IPS DF 6.9 (cell line): Measurements from ENCODE around the gene RAPGEF6.
"Not testable (repeated sequence)": the region's sequence is repeated elsewhere in the genome, so short reads cannot be mapped to it uniquely, and the experiment has no call there.

Source experiments
- DNase-seq: peaks from one replicate; pipeline ENCODE4 v3.0.0-alpha.2; 2013; ENCODE audit warnings: low read depth, low spot score
- H3K27ac ChIP-seq: one replicate; pipeline ENCODE4 v1.5.1; 2013; ENCODE audit warnings: low read length, control low read depth
- H3K27me3 ChIP-seq: 2 replicates; pipeline ENCODE4 v1.6.1; 2013; ENCODE audit warnings: mild to moderate bottlenecking, low read length; ENCODE audit not compliant: control insufficient read depth, insufficient read depth
- H3K36me3 ChIP-seq: 2 replicates; pipeline ENCODE4 v1.6.1; 2013; ENCODE audit warnings: low read length; ENCODE audit not compliant: control insufficient read depth, insufficient read depth
- H3K4me1 ChIP-seq: 2 replicates; pipeline ENCODE4 v1.6.1; 2013; ENCODE audit warnings: low read length; ENCODE audit not compliant: control insufficient read depth, insufficient read depth
- H3K4me3 ChIP-seq: 2 replicates; pipeline ENCODE4 v1.5.1; 2013; ENCODE audit warnings: mild to moderate bottlenecking, low read length
- H3K9me3 ChIP-seq: 2 replicates; pipeline ENCODE4 v1.6.1; 2013; ENCODE audit warnings: low read length, inconsistent platforms; ENCODE audit not compliant: control insufficient read depth, insufficient read depth
- WGBS: extraction: QIAGEN DNeasy Blood & Tissue Kit; methylation state at CpG from one replicate; pipeline ENCODE4 v1.1.7; 2013; ENCODE audit warnings: mixed read lengths, missing lambda C conversion rate; ENCODE audit not compliant: insufficient read length, insufficient coverage; 5-methylcytosine and 5-hydroxymethylcytosine counted together

RAPGEF6 gene

DNA sequence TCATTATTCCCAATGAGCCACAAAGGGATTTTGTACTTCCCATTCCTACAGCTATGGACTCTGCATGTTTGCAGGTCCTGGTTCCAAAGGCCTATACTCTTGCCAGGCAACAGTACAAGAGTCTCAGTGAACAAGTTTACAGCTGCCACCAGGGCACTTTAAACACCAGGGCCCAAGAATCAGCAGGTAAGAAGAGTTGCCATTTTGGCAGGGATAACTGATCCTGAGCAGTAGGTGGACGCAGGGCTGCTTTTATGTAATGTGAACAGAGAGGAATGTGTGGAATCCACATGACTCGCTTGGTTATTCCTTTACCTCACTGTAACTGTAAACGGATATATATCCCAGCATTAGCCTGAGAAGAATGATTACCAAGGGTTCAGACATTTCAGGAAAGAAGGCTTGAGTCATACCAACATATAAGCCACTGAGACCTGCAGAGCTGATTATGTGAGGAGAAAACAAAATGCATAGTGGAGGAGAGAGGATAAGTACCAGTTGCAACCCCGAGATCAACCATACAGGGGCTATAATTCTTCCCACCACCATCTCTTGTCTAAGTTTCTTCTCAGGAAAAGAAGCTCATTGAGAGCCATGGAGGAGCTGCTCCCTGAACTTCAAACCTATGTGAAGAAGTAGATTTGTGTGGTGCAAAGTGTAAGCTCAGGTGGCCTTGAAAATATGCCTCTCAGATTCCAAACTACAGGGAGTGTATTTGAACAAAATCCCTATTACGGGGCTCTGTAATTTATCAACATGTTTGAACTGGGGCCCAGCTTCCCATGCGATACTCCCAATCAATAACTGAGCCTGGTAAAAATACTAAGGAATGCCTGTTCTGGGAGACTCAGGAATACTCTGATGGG lies 24.6 kb downstream of the RAPGEF6 start:
- no peaks in the 10 kb centered on the region for H3K27me3 ChIP-seq
- WGBS, result no CpG with 5 or more reads among the region's 6 CpGs
- no peak overlapping the region for H3K27ac ChIP-seq
- H3K9me3 ChIP-seq, result no peaks in the 10 kb centered on the region
- no peak for DNase-seq
- peaks cover 3% of the 10 kb centered on the region; the same call in 1 of the 2 replicates for H3K4me1 ChIP-seq
- no peak overlapping the region for H3K4me3 ChIP-seq
- H3K36me3 ChIP-seq, result no peaks in the 10 kb centered on the region

DNA sequence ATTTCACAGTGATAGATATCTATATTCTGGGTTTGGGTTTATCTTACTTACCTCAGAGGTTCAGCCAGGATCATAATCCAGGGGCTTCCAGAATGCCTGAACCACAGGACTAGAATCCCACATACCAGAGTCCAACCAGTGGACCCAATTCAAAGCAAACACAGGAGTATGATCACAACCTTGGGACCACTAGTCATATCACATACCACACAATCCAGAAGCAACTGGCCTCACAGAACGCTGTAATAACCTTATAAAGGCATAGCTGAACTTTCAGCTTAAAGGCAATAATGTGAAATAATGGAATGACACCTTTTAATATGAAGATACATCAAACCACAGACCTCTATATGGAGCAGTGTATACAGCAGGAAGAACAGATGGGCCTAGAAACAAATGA lies 25.3 kb downstream of the RAPGEF6 start:
- Histone ChIP-seq H3K27me3 (no peaks in the 10 kb centered on the region), H3K36me3 (no peaks in the 10 kb centered on the region), H3K4me3 (no peak overlapping the region), H3K27ac (no peak overlapping the region), H3K4me1 (peaks cover 2% of the 10 kb centered on the region; the same call in 1 of the 2 replicates), H3K9me3 (no peaks in the 10 kb centered on the region)
- no peak for DNase-seq
- WGBS, result no CpG with 5 or more reads among the region's 1 CpG

DNA sequence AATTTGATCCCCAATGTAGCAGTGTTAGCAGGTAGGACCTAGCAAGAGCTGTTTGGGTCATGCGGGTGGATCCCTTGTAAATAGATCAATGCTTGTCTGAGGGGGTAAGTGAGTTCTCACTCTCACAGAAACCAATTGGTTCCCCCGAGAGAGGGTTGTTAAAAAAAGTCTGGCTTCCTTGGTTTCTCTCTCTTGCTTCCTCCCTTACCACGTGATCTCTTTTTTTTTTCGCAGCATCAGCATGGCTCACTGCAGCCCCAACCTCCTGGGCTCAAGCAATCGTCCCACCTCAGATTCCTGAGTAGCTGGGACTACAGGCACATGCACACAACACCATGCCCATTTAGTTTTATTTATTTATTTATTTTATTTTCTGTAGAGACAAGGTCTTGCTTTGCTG lies 26.4 kb downstream of the RAPGEF6 start:
- no peaks in the 10 kb centered on the region for H3K36me3 ChIP-seq
- H3K27me3 ChIP-seq, result no peaks in the 10 kb centered on the region
- DNase-seq, result no peak
- no peak overlapping the region for H3K4me3 ChIP-seq
- H3K27ac ChIP-seq, result no peak overlapping the region
- no CpG with 5 or more reads among the region's 5 CpGs for WGBS
- no peaks in the 10 kb centered on the region for H3K9me3 ChIP-seq
- H3K4me1 ChIP-seq, result peaks cover 2% of the 10 kb centered on the region; the same call in 1 of the 2 replicates

DNA sequence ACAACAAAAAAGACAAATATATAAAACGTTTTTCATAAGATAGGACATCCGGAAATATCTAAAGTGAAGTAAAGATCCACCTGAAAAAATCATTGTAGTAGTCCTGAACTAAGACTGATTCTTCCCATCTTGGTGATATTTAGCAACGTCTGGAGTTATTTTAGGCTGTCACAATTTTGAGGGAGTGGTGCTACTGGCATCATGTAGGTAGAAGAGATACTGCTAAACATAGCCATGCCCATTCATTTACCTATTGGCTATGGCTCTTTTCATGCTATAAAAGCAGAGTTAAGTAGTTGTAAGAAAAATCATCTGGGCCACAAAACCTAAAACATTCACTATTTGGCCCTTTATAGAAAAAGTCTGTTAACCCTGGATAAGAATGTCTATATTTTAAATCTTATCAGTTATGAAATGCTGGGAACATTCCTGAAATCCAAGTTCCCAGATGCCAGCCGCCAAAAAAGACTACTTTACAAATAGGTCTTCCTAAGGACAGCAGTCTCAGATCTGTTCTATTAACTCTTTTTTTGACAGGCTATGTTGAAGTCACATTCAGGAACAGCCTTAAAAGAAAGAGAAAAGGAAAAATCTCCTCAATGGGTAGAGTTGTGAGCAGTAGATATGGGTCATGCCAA lies 27.0 kb downstream of the RAPGEF6 start:
- Histone ChIP-seq H3K4me1 (peaks cover 2% of the 10 kb centered on the region; the same call in 1 of the 2 replicates), H3K27me3 (no peaks in the 10 kb centered on the region), H3K9me3 (no peaks in the 10 kb centered on the region), H3K27ac (no peak overlapping the region), H3K4me3 (no peak overlapping the region), H3K36me3 (no peaks in the 10 kb centered on the region)
- DNase-seq, result no peak
- 100% methylated on average over 1 of the region's 4 CpGs for WGBS

DNA sequence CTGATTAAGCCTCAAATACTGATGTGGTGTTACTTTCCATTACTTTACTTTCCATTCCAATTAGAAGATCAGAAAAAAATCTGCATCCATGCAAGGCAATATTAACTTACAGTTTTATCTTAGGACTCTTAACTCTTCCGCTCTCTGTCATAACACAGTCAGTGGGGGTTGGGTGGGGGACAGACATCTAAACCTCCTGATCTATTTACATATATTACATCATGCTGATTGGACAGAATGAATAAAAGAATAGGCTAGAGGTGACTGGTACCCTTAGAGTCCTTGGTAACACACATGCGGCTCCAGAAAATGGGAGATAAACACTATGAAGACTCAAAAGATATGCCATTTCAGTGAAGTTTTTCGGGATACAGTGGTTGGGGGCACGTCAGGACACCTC lies 27.6 kb downstream of the RAPGEF6 start:
- DNase-seq, result no peak
- Histone ChIP-seq H3K27me3 (no peaks in the 10 kb centered on the region), H3K9me3 (no peaks in the 10 kb centered on the region), H3K4me3 (no peak overlapping the region), H3K36me3 (no peaks in the 10 kb centered on the region), H3K4me1 (peaks cover 2% of the 10 kb centered on the region; the same call in 1 of the 2 replicates), H3K27ac (no peak overlapping the region)
- no CpG with 5 or more reads among the region's 4 CpGs for WGBS

DNA sequence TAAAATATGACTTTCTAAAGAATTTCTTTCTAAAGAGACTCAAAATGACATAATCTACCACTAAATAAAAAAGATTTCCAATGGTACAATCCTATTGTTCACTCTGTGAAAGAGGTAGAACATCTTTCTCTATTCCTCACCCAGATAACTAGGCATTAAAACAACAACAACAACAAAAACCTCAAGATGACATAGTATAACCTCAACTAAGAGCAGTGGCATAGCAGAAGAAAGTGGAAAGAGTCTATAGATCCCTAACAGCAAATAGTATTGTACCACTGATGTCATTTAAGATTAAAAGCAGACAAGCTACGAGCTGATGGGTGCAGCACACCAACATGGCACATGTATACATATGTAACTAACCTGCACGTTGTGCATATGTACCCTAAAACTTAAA lies 29.9 kb downstream of the RAPGEF6 start:
- no CpG with 5 or more reads among the region's 2 CpGs for WGBS
- Histone ChIP-seq H3K9me3 (no peaks in the 10 kb centered on the region), H3K4me1 (0 out of 2 replicates have a peak, but pooled peaks cover 2% of the 10 kb centered on the region), H3K27me3 (no peaks in the 10 kb centered on the region), H3K4me3 (no peak overlapping the region), H3K36me3 (no peaks in the 10 kb centered on the region), H3K27ac (no peak overlapping the region)
- no peak for DNase-seq

DNA sequence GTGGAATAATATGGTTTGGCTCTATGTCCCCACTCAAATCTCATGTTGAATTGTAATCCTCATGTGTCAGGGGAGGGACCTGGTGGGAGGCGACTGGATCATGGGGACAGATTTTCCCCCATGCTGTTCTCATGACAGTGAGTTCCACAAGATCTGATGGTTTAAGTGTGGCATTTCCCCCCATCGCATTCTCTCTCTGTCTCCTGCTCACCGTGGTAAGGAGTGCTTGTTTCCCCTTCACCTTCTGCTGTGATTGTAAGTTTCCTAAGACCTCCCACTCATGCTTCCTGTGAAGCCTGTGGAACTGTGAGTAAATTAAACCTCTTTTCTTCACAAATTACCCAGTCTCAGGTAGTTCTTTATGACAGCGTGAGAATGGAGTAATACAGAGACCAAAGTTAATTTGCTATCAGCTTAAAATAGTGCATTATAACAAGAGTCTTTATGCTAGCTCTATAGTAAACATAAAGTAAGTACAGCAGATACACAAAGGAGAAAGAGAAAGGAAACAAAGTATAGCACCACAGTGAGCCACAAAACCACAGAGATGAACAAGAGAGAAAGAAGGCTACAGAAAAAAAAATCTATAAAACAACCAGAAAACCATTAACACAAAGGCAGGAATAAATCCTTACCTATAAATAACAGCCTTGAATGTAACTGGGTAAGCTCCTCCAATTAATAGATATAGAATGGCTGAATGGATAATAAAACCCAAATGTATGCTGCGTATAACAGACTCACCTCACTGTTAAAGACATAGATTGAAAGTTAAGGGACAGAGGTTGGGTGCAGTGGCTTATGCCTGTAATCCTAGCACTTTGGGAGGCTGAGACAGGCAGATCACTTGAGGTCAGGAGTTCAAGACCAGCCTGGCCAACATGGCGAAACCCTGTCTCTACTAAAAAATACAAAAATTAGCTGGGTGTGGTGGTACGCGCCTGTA lies 39.7 kb downstream of the RAPGEF6 start:
- no peak for DNase-seq
- H3K4me1 ChIP-seq, result no peaks in the 10 kb centered on the region
- H3K4me3 ChIP-seq, result no peak overlapping the region
- WGBS, result no CpG with 5 or more reads among the region's 8 CpGs
- no peak overlapping the region for H3K27ac ChIP-seq
- H3K27me3 ChIP-seq, result no peaks in the 10 kb centered on the region
- H3K9me3 ChIP-seq, result no peaks in the 10 kb centered on the region
- H3K36me3 ChIP-seq, result no peaks in the 10 kb centered on the region

DNA sequence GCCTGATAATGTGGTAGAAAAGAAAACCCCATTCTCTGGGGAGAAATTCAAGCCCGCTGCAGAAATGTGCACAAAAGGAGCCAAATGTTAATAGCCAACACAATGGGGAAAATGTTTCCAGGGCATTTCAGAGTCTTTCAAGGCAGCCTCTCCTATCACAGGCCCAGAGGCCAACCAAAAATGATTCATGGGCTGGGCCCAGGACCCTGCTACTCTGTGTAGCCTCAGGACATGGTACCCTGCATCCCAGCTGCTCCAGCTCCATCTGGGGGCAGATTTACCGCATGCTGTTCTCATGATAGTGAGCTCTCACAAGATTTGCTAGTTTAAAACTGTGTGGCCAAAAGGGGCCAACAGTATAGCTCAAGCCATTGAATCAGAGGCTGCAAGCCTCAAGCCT lies 41.1 kb downstream of the RAPGEF6 start:
- Histone ChIP-seq H3K9me3 (no peaks in the 10 kb centered on the region), H3K27ac (no peak overlapping the region), H3K36me3 (no peaks in the 10 kb centered on the region), H3K4me3 (no peak overlapping the region), H3K4me1 (peaks cover 1% of the 10 kb centered on the region; the same call in 1 of the 2 replicates), H3K27me3 (no peaks in the 10 kb centered on the region)
- no peak for DNase-seq
- WGBS, result no CpG with 5 or more reads among the region's 2 CpGs

DNA sequence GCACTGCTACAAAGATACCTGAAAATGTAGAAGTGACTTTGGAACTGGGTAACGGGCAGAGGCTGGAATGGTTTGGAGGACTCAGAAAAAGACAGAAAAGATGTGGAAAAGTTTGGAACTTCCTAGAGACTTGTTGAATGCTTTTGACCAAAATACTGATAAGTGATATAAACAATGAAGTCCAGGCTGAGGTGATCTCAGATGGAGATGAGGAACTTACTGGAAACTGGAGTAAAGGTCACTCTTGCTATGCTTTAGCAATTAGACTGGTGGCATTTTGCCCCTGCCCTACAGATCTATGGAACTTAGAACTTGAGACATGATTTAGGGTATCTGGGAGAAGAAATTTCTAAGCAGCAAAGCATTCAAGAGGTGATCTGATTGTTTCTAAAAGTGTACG lies 41.6 kb downstream of the RAPGEF6 start:
- H3K27me3 ChIP-seq, H3K4me1 ChIP-seq, H3K36me3 ChIP-seq, H3K27ac ChIP-seq, H3K4me3 ChIP-seq, H3K9me3 ChIP-seq, DNase-seq: not testable (repeated sequence)
- WGBS, result no CpG with 5 or more reads among the region's 2 CpGs
